CD4-positive, alpha-beta T cell treated with Interleukin-10 for 1 hour (primary cell): Measurements from ENCODE around the gene CFAP74.
"Not testable (repeated sequence)": the region's sequence is repeated elsewhere in the genome, so short reads cannot be mapped to it uniquely, and the experiment has no call there.

Source experiments
- DNase-seq: peaks from one replicate; pipeline ENCODE4 v3.0.0-alpha.2; 2020

The CFAP74 gene

GRCh38 chr1:1984560-1985070, 19.0 kb downstream of the CFAP74 start:
- DNase-seq = no peak

- no peak for DNase-seq
These were observed 21.0 kb downstream of the CFAP74 start for GRCh38 chr1:1982379-1983232.

DNA sequence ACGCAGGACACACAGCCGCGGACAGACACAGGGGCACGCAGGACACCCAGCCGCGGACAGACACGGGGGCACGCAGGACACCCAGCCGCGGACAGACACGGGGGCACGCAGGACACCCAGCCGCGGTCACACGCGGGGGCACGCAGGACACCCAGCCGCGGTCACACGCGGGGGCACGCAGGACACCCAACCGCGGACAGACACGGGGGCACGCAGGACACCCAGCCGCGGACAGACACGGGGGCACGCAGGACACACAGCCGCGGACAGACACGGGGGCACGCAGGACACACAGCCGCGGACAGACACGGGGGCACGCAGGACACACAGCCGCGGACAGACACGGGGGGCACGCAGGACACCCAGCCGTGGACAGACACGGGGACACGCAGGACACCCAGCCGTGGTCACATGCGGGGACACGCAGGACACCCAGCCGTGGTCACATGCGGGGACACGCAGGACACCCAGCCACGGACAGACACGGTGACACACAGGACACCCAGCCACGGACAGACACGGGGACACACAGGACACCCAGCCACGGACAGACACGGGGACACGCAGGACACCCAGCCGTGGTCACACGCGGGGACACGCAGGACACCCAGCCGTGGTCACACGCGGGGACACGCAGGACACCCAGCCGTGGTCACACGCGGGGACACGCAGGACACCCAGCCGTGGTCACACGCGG, 21.8 kb downstream of the CFAP74 start:
- DNase-seq = not testable (repeated sequence)

DNA sequence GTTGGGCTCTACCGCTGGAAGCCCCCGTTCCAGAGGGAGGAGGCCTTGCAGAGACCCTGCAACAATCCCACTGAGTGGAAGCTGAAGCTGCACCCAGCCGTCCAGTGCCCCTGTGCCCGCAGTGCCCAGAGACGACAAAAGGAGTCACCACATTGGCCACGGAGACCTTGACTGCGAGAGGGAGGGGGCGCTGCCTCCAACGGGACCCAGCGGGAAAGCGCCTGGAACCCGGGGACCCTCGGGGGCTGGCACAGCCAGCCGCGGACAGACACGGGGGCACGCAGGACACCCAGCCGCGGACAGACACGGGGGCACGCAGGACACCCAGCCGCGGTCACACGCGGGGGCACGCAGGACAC, 22.5 kb downstream of the CFAP74 start:
- no peak for DNase-seq

- no peak for DNase-seq
These were observed 23.0 kb downstream of the CFAP74 start for GRCh38 chr1:1980467-1981141.

GRCh38 chr1:1979482-1980165, 24.0 kb downstream of the CFAP74 start:
- DNase-seq = no peak

- not testable (repeated sequence) for DNase-seq
These were observed 24.7 kb downstream of the CFAP74 start for GRCh38 chr1:1978690-1979481.

GRCh38 chr1:1978108-1978507, 25.5 kb downstream of the CFAP74 start:
- no peak for DNase-seq

- DNase-seq = no peak
These were observed 27.6 kb downstream of the CFAP74 start for GRCh38 chr1:1976031-1976430.

- DNase-seq = no peak
These were observed 28.1 kb downstream of the CFAP74 start for GRCh38 chr1:1975535-1975934.

GRCh38 chr1:1974834-1975233, 28.8 kb downstream of the CFAP74 start:
- DNase-seq = no peak

DNA sequence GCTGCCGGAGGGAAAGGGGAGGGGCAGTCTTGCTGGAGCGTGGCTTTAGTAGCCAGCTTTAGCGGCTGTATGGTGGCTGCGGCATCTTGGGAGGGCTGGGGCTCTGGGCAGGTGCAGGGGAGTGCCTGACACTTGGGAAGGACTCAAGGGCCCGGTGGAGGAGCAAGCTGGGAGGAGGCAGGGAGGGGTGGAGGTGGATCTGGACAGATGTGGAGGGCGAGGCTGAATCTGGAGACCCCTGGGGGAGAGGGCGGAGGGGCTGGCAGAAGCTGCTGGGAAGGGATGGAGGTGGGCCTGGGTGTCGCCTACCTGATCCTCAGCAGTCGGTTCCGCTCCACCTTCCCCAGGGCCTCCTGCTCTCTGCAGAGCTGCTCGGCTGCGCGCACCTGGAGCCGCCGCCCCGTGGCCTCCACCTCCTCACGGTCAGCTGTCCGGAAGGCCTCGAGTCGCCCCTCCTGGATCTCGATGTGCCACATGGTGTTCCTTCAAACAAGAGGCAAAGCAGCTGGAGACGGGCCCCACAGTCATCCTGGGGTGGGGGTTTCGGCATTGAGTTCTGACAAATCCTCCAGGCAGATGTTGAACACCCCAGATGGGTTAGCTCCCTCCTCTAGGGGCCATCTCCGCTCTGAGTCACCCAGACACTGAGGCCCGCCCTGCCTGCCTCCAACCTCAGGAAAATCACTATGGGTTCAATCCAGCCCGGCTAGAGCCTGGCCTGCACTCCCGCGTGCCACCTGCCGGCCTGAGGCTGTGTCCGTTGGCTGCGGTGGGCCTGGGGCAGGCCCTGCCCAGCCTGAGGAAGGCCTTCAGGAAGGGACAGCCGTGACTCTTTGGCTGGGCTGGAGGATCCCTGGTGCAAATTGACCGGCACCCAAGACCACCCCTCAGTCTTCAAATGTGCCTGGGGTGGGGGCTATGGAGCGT, 29.6 kb downstream of the CFAP74 start:
- no peak for DNase-seq

GRCh38 chr1:1972976-1973715, 30.4 kb downstream of the CFAP74 start:
- DNase-seq = no peak

GRCh38 chr1:1971688-1972087, 31.9 kb downstream of the CFAP74 start:
- DNase-seq = no peak

DNA sequence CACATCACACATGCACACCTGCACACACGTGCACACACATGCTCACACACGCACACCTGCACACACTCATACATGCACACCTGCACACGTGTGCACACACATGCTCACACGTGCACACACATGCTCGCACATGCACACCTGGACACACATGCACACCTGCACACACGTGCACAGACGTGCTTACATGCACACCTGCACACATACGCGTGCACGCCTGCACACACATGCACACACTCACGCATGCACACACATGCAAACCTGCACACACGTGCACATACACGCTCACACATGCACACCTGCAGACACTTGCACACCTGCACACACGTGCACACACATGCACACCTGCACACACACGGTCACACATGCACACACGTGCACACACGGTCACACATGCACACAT, 32.6 kb downstream of the CFAP74 start:
- DNase-seq = no peak

DNA sequence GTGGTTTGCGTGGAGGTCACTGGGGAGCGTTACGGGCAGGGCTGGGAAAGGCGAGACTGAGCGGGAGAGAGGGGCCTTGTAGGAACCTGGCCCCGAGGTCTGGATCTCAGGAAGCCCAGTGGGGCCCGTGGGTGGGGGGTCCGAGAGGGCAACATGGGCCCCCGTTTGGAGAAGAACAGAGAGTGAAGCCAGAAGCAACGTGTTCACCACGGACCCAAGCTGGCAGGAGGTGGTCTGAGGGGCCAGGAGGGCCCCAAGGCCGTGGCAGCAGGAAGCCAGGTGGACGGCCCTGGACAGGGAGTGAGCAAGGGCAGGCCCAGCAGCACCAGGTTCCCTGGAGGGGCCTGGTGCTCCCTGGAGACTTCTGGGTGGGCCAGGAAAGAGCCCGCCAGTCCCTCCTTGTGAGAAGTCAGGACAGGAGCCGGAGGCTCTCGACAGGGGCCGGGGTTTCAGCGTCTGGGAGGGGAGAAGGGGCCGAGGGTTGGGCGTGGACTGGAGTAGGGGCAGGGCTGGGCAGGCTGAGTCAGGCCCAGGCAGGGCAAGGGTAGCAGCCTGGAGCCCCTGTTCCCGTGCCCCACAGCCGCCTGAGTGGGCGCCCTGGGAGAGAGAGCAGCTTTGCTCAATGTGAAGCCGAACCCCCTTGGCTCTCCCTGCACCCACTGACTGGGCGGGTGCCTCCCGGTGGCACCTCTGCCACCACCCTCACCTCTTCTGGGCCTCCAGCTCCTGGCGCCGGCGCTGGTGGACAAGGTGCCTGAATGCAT, 33.5 kb downstream of the CFAP74 start:
- no peak for DNase-seq

GRCh38 chr1:1969505-1969900, 34.1 kb downstream of the CFAP74 start:
- DNase-seq = no peak

DNA sequence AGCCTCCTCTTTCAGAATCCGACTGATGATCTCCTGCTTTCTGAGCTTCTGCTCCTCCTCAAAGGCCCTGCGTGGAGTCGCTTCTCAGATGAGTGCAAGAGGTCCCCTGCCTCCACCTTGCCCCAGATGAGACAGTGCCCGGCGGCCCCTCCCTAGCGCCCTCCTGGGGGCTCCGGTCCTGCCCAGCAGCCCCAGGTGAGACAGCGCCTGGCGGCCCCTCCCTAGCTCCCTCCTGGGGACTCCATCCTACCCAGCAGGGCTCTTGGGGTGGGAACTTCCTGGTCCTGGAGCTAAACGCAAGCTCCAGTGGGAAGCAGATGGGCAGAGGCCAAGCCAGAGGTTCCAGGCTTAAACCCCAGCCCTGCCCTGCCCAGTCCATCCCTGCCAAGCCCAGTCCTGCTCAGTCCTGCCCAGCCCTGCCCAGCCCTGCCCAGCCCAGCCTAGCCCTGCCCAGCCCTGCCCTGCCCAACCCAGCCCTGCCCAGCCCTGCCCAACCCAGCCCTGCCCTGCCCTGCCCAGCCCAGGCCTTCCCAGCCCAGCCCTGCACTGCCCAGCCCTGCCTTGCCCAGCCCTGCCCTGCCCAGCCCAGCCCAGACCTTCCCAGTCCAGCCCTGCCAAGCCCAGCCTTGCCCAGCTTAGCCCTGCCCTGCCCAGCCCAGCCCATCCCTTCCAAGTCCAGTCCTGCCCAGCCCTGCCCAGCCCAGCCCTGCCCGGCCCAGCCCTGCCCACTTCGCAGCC, 34.6 kb downstream of the CFAP74 start:
- no peak for DNase-seq

- no peak for DNase-seq
These were observed 35.7 kb downstream of the CFAP74 start for GRCh38 chr1:1967879-1968278.
